Suppressor macrophage treated with lipopolysaccharide for 1 hour (primary cell): ENCODE data around the gene HAL.
A peak's percentile ranks its signal among the peaks of the same experiment; 100 is the strongest.

ENCODE experiments used
- DNase-seq, 3 donors: peaks; one replicate each; pipeline ENCODE4 v3.0.0-alpha.2; 2020 to 2022

HAL gene

GRCh38 chr12:95996034-95996658 lies at the start of gene HAL:
TSS of gene HAL (minus strand) at chr12:95996344. CDS start at chr12:95995910, 434 bp downstream.
- DNase-seq: peak; percentile 47 to 77 (median 77)

- peak; percentile 59 to 78 (median 74) for DNase-seq
These were observed 49.4 kb upstream of the HAL start for GRCh38 chr12:96045566-96045965.

GRCh38 chr12:96044943-96045290 lies 48.8 kb upstream of the HAL start:
- peak in 1 of 3 donors; percentile 22 for DNase-seq

GRCh38 chr12:96044017-96044942 lies 48.1 kb upstream of the HAL start:
- peak; percentile 56 to 76 (median 71) for DNase-seq

- DNase-seq: no peak
These were observed 45.0 kb upstream of the HAL start for GRCh38 chr12:96041181-96041580.

- no peak for DNase-seq
These were observed 44.4 kb upstream of the HAL start for GRCh38 chr12:96040305-96041133.

- DNase-seq: peak in 1 of 3 donors; percentile 43
These were observed 43.4 kb upstream of the HAL start for GRCh38 chr12:96039516-96039915.

- DNase-seq: peak in 1 of 3 donors; percentile 24
These were observed 40.8 kb upstream of the HAL start for GRCh38 chr12:96036765-96037455.

- DNase-seq: peak; percentile 97 to 99 (median 98)
These were observed 39.4 kb upstream of the HAL start, which contains the start of gene LTA4H for GRCh38 chr12:96035283-96036236. TSS of gene LTA4H (minus strand) at chr12:96035587. CDS start at chr12:96035519, 68 bp downstream.

GRCh38 chr12:96034621-96035282 lies 38.6 kb upstream of the HAL start:
- DNase-seq: peak in 2 of 3 donors; percentile 29 to 54

- DNase-seq: no peak
These were observed 37.6 kb upstream of the HAL start for GRCh38 chr12:96033549-96034389.

GRCh38 chr12:96029826-96030225 lies 33.7 kb upstream of the HAL start:
- peak; percentile 57 to 66 (median 58) for DNase-seq

GRCh38 chr12:96028538-96028937 lies 32.4 kb upstream of the HAL start:
- no peak for DNase-seq

- no peak for DNase-seq
These were observed 30.2 kb upstream of the HAL start for GRCh38 chr12:96026331-96026730.

GRCh38 chr12:96025518-96025917 lies 29.4 kb upstream of the HAL start:
- DNase-seq: no peak

- DNase-seq: peak; percentile 37 to 76 (median 73)
These were observed 24.3 kb upstream of the HAL start for GRCh38 chr12:96020314-96021003.

GRCh38 chr12:96015672-96016071 lies 19.5 kb upstream of the HAL start:
- peak; percentile 46 to 57 (median 53) for DNase-seq

GRCh38 chr12:96014943-96015599 lies 18.9 kb upstream of the HAL start:
- DNase-seq: no peak
